NCI-H2107 (cell line): ENCODE results near the gene LIN7B.
A peak's percentile ranks its signal among the peaks of the same experiment; 100 is the strongest.
"Not testable (repeated sequence)": the region's sequence is repeated elsewhere in the genome, so short reads cannot be mapped to it uniquely, and the experiment has no call there.

ENCODE experiments used
- DNase-seq: peaks from one replicate; lab custom pipeline; 2025; lab: John Stamatoyannopoulos, UW

LIN7B gene

DNA sequence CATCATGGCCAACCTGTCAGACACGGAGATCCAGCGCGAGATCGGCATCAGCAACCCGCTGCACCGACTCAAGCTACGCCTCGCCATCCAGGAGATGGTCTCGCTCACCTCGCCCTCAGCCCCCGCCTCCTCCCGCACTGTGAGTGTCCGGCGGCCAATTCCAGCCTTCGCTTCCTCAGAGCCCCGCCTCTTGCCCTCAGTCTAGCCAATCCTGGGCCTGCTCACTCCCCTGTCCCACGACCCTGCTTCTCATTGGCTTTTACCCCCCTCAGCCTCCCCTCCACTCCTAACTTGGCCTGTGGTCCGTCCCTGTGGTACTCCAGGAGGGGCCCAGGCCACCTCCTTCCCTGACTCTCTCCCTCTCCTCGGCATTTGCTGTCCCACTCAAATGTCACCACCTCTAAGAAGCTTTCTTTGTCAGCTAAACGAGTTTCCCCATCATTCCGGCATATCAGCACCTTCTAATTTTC, 28.7 kb downstream of the LIN7B start:
- DNase-seq, result no peak

DNA sequence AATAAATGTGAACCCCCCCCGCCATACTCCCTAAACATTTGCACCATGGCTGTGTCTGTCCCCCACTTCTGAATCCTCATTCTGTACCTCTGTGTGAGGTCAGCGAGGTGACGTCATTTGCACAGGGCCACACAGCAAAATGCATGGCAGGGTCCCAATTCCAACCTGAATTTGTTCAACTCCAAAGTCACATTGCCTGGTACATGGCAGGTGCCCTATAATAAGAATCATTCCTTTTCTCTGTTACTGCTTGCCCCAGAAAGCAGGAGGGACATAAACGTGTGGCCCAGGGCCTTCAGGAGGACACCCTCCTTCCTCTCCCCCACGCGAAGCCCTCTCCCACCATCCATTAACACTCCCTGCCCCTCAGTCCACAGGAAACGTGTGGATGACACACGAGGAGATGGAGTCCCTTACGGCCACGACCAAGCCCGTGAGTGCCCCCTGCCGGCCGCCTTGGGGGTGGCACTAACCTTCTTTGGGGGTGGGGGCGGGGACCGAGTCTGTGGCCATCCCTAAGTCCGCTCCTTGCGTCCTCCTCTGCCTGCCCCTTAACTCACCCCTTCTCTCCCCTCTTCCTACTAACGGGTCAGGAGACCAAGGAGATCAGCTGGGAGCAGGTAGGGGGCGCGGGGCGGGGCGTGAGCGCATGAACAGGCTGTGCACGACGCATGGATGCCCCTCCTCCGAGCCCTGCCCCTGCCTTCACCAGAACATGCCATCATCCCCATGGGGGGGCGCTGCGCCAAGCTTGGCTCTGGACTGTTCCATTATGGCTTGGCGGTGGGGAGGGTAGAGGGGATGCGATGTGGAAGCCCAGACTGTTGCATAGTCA, 31.6 kb downstream of the LIN7B start:
- no peak for DNase-seq

DNA sequence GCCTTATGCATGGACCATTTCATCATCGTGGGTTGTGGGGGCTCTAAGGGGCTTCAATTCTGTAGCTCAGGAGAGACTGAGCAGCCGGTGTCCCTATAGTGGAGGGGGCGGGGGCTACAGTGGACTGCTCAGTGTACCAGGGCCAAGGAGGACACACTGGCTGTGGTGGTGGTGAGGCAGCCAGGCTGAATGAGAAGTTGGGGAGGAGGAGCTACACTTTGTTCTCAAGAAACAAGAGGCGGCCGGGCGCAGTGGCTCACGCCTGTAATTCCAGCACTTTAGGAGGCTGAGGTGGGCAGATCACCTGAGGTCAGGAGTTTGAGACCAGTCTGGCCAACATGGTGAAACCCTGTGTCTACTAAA, 32.2 kb downstream of the LIN7B start:
- DNase-seq, result not testable (repeated sequence)

DNA sequence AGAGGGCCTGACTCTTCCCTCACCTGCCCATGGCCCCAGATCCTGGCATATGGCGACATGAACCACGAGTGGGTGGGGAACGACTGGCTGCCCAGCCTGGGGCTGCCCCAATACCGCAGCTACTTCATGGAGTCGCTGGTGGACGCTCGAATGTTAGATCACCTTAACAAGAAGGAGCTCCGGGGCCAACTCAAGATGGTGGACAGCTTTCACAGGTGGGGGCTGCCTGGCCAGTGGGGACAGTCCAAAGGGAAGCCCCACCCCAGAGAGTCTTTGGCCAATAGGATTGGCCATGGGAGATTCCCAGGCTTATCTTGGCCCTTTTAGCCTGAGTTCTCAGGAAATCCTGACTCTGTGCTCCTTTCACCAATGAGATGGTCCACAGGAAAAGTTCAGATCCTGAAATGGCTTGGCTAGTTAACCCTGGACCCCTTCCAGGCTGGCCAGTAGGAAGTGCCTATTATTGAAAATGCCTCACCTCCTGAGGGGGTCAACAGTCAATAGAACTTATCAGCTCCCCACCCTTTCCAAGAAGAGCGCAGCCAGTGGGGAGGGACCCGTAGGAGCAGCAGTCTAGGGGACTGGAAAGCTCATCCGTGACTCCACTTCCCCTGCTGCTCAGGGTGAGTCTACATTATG, 34.0 kb downstream of the LIN7B start:
- DNase-seq, result no peak

DNA sequence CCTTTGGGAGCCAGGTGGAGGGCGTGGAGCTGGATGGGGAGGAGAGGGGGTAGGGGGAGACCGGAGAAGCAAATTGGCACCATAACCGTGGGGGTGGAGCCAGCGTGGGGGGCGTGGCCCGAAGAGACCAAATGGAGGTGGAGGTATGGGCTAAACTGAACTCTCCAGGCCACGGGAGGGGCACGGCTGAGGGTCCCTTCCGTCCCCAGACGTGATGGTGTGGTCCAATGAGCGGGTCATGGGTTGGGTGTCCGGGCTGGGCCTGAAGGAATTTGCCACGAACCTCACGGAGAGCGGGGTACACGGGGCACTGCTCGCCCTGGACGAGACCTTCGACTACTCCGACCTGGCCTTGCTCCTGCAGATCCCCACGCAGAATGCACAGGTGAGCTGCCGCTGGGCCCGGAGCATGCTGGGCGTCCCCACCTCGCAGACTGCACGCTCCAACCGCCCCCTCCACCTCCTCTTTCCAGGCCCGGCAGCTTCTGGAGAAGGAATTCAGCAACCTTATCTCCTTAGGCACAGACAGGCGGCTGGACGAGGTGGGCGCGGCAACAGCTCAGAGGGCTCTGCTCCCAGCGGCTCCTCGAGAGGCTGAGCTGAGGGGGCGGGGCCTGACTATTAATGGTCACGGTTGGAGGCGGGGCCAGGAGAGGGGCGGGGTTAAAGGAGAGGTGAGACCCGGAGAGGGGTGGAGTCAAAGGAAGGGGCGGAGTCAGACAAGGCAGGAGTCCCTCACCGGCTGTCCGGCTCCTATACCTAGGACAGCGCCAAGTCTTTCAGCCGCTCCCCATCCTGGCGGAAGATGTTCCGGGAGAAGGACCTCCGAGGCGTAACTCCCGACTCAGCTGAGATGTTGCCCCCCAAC, 34.8 kb downstream of the LIN7B start:
- DNase-seq, result peak; percentile 75

DNA sequence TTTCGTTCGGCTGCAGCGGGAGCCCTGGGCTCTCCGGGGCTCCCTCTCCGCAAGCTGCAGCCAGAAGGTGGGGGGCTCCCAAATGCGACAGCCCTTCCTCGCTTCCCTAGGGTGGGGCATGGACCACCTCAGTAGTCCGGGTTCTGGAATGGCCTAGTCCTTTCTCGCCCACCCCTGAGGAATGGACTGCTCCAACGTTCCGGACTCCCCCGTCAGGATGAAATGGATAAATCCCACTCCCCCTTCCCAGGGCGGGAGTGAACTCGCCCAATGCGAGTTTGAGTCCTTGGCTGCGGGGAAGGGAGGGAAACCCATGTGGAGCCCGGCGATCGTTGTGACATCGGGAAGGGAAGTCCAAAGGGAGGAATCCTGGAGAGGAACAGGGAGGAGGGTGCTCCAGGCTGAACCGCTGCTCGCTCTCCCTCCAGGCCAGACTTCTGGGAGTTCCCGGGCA, 35.5 kb downstream of the LIN7B start:
- DNase-seq, result peak; percentile 62

DNA sequence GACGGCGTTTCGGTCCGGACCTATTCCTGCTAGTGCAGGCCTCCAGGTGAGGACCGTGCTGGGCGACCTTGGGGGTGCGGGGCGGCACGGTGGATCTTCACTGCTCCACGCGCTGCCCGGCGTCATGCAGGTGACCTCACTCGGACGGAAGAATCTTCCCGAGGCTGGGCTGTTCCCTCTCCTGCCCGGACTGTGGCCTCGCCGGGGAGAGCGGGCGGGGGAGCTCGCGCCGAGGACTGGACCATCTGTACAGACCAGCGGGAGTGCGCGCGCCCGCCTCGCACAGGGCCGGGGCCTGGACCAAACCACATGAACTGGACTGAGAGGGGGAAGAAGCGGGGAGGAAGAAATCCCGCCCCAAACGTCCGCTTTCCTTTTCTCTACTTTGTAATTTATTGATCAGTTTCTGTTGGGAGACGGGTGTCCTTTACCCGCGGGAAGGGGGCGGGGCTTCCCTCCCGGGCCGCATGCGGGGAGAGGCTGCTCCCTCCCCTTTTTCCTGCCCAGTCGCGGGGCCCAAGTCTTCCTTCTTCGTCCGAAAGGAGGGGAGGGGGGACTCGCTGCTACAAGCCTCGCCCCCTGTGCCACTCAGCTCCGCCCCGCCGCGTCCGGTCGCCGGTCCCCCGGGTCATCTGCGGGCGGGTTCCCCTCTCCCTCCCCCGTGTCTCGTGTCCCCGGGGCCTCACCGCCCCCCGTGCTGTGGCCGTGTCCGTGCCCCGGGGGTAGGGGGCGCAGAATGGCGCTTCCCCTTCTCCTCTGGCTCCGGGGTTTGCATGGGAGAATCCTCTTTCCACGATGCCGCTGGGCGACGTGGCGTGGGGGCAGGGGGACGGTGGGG, 36.2 kb downstream of the LIN7B start:
- no peak for DNase-seq

DNA sequence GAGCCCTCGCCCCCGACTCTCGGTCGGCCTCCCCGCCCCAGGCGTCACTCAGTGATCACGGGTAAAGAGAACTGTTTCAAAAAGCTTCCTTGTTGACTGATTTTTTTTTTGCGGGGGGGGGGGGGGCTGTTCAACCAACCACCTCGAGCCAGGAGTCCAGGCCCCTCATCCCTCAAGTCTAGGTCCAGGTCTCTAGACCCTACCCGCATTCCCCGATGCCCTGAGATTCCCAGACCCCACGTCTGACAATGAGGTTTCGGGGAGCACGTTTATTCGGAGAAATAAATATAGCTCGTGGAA, 36.7 kb downstream of the LIN7B start:
- no peak for DNase-seq

DNA sequence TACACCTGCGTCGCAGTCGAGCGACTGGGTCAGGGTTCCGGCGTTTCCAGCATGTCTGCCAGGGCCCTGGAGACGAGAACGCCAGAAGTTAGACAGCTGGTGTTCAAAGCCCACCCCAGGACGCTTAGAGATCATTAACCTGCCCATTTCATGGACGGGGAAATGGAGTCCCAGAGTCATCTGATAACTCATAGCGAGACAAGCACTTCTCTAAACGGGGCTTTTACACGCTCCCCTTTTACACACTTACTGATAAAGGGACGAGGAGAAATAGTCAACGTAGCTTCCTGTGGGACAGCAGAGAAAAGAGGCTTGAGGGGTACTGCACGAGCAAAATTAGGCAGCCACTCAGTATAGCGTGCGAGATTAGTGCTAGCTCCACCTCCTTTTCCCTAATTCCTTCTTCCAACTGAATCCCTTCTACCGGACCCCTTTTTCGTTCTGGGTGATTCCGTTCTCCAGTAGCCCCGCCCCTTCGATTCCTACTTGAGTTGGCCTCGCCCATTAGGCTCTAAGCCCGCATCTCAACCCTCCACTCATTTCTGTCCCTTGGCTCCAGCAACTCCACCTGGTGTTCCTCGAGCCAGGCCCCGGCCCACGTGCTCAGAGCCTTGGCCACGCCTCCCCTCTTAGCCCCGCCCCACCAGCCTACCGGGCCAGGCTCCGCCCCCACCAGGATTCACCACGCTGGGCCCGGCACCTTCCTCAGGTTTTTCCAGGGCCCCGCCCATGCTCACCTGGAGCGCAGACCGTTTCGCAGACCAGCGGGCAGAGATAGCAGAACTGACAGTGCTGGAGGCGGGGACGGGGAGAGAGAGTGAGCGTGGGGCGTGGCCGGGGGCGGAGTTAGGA, 37.3 kb downstream of the LIN7B start:
- DNase-seq, result no peak

DNA sequence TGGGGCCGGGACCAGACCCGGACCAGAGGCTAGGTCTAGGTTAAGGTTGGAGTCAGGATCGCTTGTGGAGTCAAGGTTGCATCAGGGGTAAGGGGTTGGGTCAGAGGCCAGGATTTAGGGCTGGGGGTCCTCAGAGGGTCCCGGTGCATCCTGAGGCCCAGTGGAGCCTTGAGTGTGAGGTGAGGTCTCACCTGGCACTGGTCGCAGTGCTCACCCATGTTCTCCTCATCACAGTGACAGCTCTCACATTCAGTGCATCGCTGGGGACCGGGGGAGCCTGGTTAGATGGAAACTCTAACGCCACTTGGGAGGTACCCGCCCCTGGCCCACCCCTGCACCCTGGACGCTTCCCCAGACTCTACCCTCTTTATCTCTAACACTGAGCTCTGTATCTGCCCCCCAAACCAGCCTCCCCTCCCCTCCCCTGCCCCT, 38.0 kb downstream of the LIN7B start:
- no peak for DNase-seq

DNA sequence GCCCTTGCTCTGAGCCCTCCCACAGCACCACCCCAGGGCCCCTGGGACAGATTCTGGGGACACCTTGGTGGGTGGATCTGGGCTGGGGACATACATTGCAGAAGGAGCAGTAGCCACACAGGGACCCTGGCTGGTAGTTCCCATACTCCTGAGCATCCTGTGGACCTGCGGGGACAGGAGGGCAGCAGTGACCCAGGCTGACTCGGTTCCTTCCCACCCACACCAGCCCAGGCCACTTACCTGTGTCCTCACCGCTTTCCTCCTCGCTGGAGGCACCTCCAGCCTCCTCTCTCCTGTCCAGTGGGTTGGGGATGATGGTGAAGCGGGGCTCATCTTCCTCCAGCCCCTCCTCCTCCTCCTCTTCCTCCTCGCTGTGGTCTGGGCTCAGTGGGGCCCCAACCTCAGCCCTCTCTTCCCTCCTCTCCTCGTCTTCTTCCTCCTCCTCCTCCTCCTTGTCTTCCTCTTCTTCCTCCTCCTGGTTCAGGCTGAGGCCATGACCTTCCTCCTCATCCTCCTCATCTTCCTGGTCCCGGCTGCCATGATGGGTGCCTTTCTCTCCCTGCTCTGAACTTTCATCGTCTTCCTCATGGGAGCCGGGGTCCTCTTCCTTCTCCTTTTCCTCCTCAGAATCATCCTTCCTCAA, 39.1 kb downstream of the LIN7B start:
- no peak for DNase-seq

DNA sequence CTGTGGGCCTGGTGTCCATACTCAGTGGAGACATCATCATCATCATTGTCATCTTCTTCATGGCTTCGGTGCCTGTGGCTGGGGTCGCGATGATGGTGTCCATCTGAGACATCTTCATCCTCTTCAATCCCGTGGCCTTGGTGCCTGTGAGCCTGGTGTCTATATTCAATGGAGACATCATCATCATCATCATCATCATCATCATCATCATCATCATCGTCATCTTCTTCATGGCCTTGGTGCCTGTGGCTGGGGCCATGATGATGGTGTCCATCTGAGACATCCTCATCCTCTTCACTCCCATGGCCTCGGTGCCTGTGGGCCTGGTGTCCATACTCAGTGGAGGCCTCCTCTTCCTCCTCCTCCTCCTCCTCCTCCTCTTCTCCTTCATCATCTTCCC, 40.1 kb downstream of the LIN7B start:
- no peak for DNase-seq

DNA sequence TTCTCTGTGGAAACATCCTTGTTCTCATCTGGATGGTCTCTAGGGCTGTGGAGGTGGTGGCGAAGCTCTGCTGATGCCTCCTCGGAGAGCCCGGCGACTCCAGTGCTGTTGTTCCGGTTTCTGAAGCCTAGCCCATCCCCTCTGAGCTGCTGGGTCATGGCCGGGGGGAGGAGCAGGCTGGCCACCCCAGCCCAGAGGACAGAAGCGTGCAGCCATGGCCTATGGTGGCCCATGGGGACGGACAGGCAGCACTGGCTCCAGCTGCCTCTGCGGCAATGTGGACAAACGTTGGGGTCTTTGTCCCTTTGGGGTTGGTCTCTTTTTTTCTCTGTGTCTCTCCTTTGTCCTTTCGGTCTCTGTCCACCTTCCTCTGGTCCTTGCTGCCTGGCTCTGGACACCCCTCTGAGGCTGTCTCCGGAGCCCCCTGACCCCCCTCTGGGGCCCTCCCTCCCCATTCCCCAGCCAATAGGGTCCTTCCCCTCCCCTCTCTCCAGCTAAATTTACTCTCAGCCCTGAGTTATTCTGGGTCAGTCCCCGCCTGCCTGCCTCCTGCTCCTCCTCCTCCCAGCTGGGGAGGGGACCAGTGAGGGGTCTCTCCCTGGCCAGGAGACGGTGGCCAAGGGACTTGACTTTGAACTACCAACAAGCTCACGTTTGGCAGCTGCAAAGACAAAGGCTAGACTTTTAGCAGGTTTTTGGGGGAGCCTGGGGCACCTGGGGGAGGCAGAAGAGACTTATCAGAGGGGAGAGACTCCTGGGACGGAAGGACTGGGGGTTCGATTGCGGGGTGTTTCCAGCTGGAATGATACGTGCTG, 41.0 kb downstream of the LIN7B start, which contains the start of gene HRC:
Gene HRC, minus strand, starts transcription at position 392 of the 815 bp plus-strand sequence. Its CDS starts 159 bp downstream, at position 233.
- DNase-seq, result no peak

DNA sequence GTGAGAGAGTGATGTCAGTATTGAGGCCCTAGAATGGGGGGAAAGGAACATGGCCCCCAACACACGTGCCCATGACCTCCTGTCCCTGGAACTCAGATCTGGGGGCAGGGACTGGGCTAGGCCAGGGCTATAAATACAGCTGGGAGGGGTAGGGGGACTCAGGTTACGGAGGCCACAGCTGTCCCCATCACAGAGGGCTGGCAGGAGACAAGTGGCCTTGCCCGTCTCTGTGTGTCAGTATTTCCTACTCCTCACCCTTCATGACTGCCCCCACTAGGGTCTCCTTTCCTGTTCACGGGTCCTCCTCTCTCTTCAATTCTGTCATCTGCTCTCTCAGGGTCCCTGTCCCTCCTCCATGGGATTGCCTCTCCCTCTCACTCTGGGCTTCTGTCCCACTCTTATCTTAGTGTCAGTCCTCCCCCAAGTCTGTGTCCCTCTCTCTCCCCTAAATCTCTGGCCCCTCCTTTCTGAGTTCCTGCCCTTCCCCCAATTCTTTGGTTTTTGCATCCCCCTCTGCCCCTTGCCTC, 41.7 kb downstream of the LIN7B start:
- no peak for DNase-seq

DNA sequence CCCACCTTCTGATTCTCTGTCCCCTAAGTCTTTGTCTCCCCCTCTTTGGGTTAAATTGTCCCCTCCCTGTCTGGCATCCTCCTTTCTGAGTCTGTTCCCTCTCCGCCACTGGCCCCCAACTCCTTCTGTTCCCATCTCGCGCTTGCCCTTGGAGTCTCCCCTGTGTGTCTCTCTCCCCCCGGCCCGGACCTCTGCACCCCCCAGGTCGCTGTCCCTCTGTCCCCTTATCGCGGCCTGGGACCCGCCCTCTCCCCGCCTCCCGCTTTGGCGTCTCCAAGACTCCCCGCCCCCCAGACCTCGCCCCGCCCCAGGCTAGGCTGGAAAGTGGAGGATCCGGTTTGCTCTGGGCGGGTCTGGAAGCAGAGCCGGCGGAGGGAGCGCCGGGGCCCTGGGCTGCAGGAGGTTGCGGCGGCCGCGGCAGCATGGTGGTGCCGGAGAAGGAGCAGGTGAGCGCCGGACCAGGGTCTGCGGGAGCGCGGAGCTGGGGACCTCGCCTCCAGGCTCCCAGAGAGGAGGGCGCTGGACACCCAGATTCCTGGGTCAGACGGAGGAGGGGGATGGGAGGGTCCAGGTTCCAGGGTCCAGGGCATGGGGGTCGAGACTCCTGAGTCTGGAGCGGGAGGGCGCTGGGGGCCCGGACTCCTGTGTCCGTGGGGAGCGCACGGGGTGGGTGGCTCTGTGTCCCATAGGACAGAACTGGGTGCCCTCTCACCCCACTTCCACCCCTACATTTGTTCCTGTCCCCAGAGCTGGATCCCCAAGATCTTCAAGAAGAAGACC, 43.5 kb downstream of the LIN7B start, which contains the start of gene TRPM4:
Gene TRPM4, plus strand, starts transcription at position 348 of the 780 bp plus-strand sequence. Its CDS starts 75 bp downstream, at position 423.
- DNase-seq, result peak; percentile 33

DNA sequence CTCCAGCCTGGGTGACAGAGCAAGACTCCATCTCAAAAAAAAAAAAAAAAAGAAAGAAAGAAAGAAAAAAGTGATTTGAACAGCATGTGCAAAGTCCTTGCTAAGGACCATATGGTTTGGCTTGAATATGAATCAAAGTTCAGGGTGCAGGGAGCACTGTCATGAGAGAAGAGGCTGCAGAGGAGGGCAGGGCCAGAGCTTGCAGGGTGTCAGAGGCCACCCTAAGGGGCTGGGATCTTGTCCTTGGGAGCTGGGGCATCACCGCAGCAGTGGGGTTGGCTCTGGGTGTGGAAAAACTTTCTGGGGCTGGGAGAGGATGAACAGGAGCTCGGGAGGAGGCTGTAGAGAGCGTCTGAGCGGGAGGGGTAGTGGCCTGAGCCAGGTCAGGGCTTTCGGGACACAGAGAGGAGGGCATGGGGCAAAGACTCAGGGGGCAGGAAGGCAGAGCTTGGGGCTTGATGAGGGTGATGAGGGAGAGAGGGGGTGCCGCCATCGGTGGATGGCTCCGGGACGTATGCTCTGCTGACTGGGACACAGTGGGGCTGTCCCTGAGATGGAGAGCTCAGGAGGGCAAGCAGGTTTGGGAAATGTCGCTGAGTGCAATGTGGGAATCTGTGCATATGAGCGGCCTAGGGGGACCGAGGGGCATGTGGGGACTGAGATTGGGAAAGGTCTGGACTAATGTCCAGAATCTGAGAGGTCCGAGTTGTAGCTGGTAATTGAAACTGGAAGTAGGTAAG, 46.5 kb downstream of the LIN7B start:
- DNase-seq, result no peak

DNA sequence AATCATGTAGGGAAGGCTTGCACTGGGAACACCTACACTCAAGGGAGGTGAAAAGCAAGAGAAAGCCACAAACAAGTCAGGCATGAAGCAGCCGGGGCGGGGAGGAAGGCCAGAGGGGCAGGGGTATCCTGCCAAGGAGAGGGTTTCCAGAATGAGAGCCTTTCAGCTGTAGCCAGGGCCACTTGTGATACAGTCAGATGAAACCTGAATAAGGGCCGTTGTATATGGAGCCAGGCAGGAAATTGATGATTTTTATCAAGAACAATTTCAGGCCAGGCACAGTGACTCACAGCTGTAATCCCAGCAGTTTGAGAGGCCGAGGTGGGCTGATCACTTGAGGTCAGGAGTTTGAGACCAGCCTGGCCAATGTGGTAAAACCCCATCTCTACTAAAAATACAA, 47.8 kb downstream of the LIN7B start:
- no peak for DNase-seq
